GM21825 (cell line): ENCODE measurements around the gene XIST.
"Not testable (repeated sequence)": the region's sequence is repeated elsewhere in the genome, so short reads cannot be mapped to it uniquely, and the experiment has no call there.

ENCODE experiments used
- ATAC-seq: cut with Tn5 transposase; IDR thresholded peaks from one replicate; pipeline ENCODE4 v1.9.1; 2021; ENCODE audit warnings: mild to moderate bottlenecking, moderate library complexity; ENCODE audit not compliant: unreplicated experiment

The XIST gene

DNA sequence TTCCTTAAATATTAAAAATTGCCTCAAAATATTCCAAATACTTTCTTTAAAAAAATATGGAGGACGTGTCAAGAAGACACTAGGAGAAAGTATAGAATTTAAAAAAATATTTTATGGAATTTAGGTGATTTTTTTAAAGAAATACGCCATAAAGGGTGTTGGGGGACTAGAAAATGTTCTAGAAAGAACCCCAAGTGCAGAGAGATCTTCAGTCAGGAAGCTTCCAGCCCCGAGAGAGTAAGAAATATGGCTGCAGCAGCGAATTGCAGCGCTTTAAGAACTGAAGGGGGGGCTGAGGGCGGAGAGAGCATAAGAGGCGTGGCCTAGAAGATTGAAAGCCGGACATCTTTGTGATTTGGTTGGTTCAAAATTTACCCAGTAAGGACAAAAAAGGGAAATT, at the start of gene XIST:
TSS of gene XIST (minus strand) at position 248 of the 400 bp plus-strand sequence.
- no peak for ATAC-seq

DNA sequence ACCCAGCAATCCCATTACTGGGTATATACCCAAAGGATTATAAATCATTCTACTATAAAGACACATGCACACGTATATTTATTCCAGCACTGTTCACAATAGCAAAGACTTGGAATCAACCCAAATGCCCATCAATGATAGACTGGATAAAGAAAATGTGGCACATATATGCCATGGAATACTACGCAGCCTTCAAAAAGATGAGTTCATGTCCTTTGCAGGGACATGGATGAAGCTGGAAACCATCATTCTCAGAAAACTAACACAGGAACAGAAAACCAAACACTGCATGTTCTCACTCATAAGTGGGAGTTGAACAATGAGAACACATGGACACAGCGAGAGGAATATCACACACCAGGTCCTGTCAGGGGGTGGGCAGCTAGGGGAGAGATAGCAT, 45.8 kb upstream of the XIST start:
- ATAC-seq, result not testable (repeated sequence)

DNA sequence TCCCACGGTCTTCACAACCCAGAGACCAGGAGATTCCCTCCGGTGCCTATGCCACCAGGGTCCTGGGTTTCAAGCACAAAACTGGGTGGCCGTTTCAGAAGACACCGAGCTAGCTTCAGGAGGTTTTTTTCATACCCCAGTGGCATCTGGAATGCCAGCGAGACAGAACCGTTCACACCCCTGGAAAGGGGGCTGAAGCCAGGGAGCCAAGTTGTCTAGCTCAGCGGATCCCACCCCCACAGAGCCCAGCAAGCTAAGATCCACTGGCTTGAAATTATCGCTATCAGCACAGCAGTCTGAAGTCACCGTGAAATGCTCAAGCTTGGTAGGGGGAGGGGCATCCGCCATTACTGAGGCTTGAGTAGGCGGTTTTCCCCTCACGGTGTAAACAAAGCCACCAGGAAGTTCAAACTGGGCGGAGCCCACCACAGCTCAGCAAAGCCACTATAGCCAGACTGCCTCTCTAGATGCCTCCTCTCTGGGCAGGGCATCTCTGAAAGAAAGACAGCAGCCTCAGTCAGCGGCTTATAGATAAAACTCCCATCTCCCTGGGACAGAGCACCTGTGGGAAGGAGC, 40.1 kb upstream of the XIST start:
- ATAC-seq, result not testable (repeated sequence)

DNA sequence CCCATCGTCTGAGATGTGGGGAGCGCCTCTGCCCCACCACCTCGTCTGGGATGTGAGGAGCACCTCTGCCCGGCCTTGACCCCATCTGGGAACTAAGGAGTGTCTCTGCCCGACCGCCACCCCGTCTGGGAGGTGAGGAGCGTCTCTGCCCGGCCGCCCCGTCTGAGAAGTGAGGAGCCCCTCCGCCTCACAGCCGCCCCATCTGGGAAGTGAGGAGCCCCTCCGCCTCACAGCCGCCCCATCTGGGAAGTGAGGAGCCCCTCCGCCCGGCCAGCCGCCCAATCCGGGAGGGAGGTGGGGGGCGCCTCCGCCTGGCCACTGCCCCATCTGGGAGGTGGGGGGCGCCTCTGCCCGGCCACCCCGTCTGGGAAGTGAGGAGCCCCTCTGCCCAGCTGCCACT, 29.7 kb upstream of the XIST start:
- not testable (repeated sequence) for ATAC-seq

DNA sequence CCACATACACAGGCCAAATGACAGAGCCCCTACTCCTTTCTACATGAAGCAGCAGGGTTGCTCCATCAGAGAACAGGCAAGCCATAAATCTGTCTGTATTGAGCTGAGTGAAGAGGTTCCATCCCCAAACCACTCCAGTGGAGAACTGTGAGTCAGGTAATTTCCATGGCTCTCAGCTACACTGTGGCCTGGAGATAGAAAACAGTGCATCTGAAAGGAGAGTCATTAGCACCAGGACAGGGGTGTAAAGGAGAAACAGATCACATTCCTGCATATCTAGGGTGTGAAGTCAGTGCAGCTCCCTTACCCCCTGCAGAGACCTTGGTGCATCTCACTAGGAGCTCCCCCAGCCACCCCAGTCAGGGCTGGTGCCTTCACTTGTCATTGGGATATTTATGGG, 25.2 kb upstream of the XIST start:
- ATAC-seq, result no peak

DNA sequence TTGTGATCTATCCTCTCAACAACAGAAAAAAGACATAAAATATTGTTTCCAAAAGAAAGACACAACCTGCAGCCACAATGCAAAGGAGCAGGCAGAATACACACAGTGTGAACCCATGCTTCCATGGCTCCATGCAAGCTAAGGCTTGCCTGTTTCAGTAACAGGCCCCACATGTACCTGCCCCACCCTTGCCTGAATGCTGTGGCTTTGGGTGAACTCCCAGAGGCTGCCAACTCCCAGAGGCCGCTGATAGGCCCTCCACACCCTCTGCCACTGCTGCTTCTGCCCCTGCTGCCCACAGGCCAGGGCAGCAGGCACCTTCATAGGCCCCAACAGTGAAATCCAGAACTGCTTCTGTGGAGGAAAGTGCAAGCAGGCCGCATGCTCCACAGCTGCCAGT, 24.4 kb upstream of the XIST start:
- ATAC-seq, result no peak

DNA sequence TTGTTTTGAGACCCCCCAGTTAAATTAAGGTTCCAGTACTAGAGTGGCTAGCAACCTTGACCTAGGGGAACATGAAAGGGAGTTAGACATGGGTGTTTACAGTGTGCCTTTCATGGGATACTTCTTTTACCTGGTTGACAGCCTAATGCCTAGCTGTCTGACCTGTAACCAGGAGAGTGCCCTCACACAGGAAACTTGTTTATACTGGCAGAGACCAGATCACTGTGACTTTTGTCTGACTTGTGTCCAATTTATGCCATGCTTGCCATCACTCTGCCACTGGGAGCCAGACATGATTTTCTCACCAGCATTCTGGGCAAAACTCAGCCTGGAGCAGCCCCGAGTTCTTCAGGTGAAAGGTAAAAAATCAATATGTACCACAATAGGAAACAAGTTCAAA, 16.4 kb upstream of the XIST start:
- ATAC-seq, result no peak

DNA sequence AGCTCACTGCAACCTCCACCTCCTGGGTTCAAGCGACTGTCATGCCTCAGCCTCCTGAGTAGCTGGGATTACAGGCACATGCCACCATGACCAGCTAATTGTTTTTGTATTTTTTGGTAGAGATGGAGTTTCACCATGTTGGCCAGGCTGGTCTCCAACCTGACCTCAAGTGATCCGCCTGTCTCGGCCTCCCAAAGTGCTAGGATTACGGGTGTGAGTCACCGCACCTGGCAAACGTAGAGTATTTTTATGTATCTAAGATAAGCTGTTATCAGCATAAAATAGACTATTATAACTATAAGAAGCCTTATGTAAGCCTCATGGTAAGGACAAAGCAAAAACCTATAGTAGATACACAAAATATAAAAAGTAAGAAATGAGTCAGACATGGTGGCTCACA, 14.6 kb upstream of the XIST start:
- no peak for ATAC-seq

DNA sequence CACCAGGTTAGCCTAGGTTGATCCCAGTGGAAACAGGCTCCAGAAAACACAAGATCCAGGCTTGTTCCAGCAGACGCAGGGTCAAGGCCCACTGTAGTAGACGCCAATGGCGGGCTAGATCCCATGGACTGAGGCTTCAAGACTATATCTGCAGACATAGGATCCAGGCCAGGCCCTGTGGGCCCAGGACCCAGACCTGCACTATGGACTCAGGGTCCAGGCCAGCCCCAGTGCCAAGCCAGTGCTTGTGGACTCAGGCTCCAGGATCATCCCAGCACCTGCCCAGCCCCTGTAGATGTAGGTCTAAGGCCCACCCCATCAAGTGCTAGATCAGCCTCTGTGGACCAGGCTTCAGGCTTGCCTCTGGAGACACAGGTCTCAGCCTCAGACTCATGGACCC, 11.3 kb upstream of the XIST start:
- ATAC-seq, result no peak

DNA sequence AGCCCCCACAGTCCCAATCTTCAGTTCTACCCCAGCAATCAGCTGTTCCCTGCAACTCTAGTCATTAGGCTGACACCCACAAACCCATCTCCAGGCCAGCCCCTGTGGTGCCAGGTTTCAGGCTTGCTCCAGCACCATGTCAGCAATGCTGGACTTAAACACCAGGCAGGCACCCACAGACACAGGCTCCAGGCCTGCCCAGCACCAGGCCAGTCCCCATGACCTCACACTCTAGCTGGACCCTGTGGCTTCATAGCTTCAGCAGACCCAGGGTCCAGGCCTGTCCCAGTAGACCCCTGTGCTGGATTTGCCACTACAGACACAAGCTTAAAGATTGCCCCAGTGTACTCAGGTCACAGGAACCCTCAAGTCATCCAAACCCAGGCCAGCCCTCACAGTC, 10.8 kb upstream of the XIST start:
- no peak for ATAC-seq

DNA sequence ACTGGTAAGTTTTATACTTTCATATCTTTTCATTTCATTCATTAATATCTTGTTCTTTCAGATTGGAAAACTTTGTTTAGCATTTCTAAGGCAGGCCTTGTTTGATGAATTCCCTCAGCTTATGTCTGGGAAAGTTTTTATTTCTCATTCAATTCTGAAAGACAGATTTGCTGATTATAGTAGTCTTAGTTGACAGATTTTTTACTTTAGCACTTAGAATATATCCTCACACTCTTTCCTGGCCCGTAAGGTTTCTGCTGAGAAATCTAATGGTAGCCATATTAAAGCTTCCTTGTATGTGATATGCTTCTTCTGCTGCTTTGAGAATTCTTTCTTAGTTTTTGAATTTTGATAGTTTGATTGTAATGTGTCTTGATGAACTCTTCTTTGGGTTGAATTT, 7.1 kb upstream of the XIST start:
- ATAC-seq, result no peak

DNA sequence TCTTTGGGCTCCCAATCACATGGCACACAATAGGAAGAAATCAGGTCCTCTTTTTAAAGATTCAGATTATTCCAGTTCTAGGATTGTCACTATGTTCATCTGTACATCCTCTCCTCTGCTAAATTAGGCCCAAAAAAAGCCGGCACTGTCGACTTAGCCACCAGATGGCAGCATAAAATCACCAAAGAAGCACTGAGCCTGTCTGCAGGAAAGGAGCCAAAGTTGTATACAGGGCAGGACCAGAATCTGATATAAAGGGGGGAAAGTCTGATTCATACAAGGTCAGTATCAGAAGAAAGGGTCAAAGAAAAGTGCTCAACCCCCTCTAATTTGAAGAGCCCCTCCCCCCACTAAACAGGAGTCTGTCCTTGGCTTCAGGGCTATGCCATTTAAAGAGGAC, 3.0 kb upstream of the XIST start:
- ATAC-seq, result no peak

DNA sequence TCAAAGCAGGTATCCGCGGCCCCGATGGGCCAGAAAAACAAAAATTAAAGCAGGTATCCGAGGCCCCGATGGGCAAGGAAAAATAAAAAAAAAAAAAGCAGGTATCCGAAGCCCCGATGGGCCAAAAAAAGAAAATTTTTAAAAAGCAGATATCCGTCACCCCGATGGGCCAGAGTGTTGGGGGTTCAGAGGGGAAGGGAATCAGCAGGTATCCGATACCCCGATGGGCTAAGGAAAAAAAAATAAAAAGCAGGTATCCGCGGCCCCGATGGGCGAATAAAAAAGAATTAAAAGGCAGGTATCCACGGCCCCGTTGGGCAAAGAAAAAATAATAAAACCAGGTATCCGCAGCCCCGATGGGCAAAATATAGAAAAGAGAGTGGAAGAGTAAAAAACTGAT, 492 bp downstream of the XIST start:
- ATAC-seq, result no peak

DNA sequence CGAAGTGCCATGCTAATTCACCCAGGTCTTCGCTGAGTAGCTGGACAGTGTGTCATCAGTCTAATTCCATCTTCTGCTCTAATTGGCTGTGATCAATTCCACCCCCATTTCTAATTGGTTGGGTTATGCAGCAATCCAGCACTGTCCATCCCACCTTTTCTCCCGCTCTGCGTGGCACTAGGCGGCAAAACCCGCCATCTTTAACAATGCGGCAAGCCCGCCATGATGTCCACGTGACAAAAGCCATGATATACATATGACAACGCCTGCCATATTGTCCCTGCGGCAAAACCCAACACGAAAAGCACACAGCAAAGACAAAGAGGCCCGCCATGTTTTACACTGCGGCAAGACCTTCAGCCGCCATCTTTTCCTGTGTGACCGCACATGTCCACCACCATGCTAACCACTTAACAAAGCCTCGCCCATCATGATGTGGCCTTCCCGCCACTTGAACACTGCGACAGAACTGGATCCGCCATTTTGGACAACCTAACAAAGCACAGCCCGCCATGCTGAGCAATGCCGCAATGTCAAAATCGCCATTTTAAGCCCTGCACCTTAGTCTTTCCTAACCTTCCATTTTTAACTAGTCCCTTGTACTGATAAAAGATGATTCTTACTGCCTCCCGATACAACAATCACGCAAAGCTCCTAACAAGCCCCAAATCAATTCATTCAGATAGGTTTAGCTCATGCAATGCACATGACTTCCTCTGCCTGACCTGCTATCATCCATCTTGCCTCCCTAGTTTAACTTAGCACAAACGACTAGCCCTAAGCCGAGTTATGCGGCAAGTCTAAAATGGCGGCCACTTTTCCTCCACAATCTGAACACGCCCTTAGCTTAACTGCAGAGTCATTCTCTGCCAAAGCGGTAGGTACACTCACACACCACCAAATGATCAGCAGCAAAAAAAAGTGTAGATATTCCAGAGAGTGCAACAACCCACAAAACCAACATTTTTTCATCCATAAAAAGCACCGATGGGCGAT, 1.2 kb downstream of the XIST start:
- peak; percentile 78 for ATAC-seq

DNA sequence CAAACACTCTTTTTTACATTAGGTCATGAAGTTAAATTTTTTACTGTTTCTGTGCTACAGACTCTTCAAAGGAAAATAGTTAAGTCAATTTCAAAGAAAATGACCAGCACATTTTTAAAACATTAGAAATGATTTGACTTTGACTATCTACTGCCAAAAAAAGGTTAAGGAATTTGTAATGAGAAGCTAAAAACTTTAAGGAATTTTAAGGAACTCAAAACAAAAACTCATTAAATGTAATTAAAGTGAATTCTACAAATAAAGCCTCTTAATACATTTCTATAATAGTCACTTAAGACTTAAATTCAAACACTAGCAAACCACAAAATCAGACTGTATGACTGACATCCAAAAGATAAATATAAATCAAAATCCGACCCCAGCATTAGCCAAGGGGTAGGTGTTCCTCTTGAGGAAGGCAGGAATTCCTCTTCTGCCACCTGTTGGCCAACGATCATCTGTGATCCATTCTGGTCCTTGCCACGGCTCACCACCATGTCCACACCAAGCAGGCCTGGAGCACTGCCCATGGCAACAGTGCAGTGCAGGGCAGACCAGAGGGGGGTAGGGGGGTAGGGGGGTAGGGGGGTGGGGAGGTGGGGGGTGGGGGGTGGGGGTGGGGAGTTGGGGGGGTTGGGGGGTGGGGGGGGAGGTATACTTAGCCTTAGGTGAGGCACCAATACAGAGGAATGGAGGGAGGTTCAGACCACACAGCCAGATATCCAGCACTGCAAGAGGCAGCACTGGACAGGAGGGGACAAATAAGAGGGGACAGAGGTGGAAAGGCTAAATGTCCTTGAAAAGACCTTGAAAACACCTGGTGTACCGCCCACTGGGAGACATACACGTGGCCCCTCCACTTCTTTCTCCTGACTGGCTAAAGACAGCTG, 2.1 kb downstream of the XIST start:
- no peak for ATAC-seq

DNA sequence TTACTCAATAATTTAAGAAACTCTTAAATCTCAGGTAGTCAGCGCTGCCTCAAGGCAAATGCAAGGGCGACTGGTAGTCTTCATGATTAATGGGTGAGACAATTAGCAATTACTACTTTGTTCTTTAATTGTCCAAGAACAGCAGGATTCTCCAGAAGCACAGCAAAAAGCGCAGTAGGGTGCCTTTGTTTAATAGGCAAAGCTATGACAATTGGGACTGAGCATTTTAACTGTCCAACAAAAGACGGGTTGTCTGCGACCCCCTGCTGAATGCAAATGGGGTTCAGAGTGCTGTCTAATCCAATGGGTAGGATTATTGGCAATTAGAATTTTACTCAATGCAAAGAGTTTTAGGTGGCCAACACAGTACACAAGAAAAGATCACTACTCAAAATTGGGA, 3.4 kb downstream of the XIST start:
- no peak for ATAC-seq

DNA sequence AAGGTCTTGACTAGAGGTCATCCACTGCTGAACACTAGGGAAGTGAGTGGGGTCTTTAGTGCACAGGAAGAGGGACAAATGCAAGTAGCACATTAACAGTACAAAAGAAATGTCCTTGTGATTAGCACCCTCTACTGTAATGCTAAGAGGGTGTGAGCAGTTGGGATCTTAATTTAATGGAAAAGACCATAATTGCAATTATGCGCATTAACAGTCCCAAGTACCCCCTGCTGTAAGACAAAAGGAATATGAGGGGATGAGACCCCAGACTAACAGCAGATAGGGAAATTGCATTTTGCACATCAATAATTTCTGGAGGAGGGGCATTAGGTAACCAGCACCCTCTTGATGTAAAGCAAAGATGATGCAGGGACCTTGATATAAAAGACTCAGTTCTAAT, 4.5 kb downstream of the XIST start:
- ATAC-seq, result no peak

DNA sequence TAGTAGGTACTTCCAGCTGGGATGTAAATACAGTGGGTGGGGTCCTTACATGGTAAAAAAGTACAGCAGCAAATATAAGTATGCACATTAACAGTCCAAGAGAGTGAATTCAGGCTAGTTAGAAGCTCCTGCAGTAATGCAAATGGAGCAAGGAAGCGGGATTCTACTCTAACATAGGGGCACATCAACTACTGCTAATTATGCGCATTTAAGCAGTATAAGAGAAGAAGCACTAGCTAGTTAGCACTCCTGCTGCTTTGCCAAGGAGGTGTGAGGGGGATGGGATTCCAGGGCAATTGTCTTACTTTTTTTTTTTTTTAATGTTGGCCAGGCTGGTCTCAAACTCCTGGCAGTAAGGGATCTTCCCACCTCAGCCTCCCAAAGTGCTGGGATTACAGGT, 5.4 kb downstream of the XIST start:
- no peak for ATAC-seq

DNA sequence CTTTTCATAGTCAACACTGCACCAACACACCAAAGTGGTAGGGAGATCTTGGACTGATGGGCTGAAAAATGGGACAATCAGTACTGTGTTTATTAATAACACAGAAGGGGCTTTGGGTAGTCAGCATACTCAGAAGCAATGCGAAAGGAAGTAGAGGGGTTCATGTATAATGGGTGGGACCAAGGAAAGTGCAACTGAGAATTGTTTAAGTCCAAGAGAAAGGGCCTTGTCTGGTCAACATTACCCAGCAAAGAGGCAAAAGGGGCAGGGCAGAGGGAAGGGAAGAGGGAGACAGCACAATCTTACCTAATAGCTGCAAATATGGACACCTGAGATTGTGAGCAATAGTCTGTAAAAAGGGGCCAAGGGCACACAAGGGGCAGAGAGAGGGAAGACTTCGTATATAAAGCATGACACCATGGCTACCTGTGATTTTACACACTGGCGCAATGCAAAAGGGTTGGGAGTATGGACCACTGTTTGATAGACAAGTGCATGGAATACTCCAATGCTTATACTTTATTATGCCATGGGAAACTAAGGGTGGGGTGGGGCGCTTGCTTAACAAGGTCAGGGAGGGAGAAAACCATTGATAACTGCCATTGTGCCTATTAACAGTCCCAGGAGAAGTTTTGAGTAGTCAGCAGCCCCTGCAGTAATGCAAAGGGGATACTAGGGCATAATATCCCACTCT, 9.8 kb downstream of the XIST start:
- ATAC-seq, result no peak

DNA sequence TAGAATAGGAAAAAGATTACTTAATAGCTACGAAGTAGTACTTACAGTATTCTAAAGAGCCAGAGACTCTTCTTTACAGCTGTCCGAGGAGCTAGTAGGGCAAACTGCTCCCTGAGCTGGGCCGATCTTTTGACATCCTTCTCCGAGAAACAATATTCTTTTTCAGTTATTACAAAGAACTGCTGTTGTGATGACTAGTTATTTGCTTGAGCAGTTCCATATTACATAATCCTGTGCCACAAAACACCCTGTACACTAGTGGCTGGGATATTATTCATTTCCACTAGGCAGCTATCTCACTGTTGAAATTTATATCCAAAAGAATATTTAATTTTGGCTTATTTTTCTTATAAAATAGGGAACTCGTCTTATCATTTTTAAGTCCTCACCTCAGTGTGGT, 11.2 kb downstream of the XIST start:
- no peak for ATAC-seq
